K562 (cell line): ENCODE data around the gene TFRC. TPM values are rescaled to one million over a fixed set of nuclear protein-coding genes. Genes with fewer than 3 reads are reported as not detected.
A peak's percentile ranks its signal among the peaks of the same experiment; 100 is the strongest.

Experiments
- BRD4 ChIP-seq: fragments of 200-600 bp; sonication (generic); IDR thresholded peaks from 2 replicates; pipeline ENCODE4 v1.6.1; 2017; ENCODE audit warnings: inconsistent platforms
- BRF1 ChIP-seq: IDR thresholded peaks from 3 replicates; pipeline ENCODE4 v1.6.1; 2011; ENCODE audit warnings: borderline replicate concordance, mild to moderate bottlenecking; ENCODE audit not compliant: insufficient read length; ENCODE audit errors: extremely low read depth
- ILF3 ChIP-seq: fragments of 450-650 bp; IDR thresholded peaks from 2 replicates; pipeline ENCODE4 v1.6.1; 2018; ENCODE audit warnings: antibody characterized with exemption, mild to moderate bottlenecking, moderate library complexity, borderline replicate concordance
- MTA3 ChIP-seq: fragments of 450-650 bp; formaldehyde crosslinking; IDR thresholded peaks from 2 replicates; pipeline ENCODE4 v1.6.1; 2017; ENCODE audit warnings: mild to moderate bottlenecking, borderline replicate concordance
- MXI1 ChIP-seq: IDR thresholded peaks from 2 replicates; pipeline ENCODE4 v1.6.1; 2011; ENCODE audit warnings: low read depth, mild to moderate bottlenecking, improper control_type of control experiment, low read length
- MYC ChIP-seq, 2 experiments: fragments of 250-450 bp in 1 of 2; sonication (Bioruptor Pico) in 1 of 2; IDR thresholded peaks; 2 replicates each; pipeline versions ENCODE4 v1.5.1 to v1.6.1; 2012 to 2021; ENCODE audit warnings: low read depth in 2 of 2, borderline replicate concordance in 1 of 2, improper control_type of control experiment in 1 of 2, low read length in 1 of 2, mild to moderate bottlenecking in 1 of 2, moderate library complexity in 1 of 2
- NR2F6 ChIP-seq: fragments of 450-650 bp; formaldehyde crosslinking; IDR thresholded peaks from 2 replicates; pipeline ENCODE4 v1.4.0; 2020; ENCODE audit warnings: mild to moderate bottlenecking
- REST ChIP-seq, 2 experiments: fragments of 450-650 bp; formaldehyde crosslinking in 1 of 2; IDR thresholded peaks; 2 replicates each; pipeline versions ENCODE4 v1.4.0 to v1.6.1; 2014 to 2020; ENCODE audit warnings: mild to moderate bottlenecking in 2 of 2, borderline replicate concordance in 1 of 2, low read depth in 1 of 2
- ZNF165 ChIP-seq: fragments of 250-450 bp; sonication (Bioruptor Pico); IDR thresholded peaks from 2 replicates; pipeline ENCODE4 v1.4.0; 2020; ENCODE audit warnings: borderline replicate concordance
- ZNF696 ChIP-seq: fragments of 250-450 bp; sonication (Bioruptor Pico); conservative IDR thresholded peaks from 2 replicates; pipeline ENCODE4 v1.4.0; 2020; ENCODE audit warnings: mild to moderate bottlenecking, moderate library complexity
- polyA plus RNA-seq, 8 experiments: library from polyadenylated mRNA; depleted of rRNA in 4 of 8; stranded (reverse) in 5 of 8; unstranded in 3 of 8; fragments of >200 nt; fragmentation: Nextera tagmentation in 2 of 8; fragmentation: Illumina TruSeq in 1 of 8; extraction: Ambion mirVana in 2 of 8; extraction: Trizol in 1 of 8; gene quantifications; 2 replicates each; pipeline versions ENCODE4 v1.2.1 to v1.2.3, GENCODE V29; 2011 to 2014; ENCODE audit warnings: inconsistent platforms in 1 of 8, missing spikeins in 1 of 8
- total RNA-seq, 7 experiments: library from RNA; depleted of rRNA in 6 of 7; stranded (reverse); fragments of >200 nt in 6 of 7; fragmentation: Illumina TruSeq in 2 of 7; extraction: Trizol in 2 of 7; gene quantifications; 2 replicates each; pipeline versions ENCODE4 v1.2.1 to v1.2.3, GENCODE V29; 2011 to 2021; ENCODE audit warnings: low replicate concordance in 1 of 7
- TF ChIP-seq, protein P1 (sequence below): sonication (generic); formaldehyde crosslinking; IDR thresholded peaks from 2 replicates; pipeline ENCODE4 v1.9.0; 2022; ENCODE audit warnings: mild to moderate bottlenecking, missing genetic modification reagents
- TF ChIP-seq, protein P2 (sequence below): fragments of 200-400 bp; formaldehyde crosslinking; IDR thresholded peaks from 2 replicates; pipeline ENCODE4 v1.6.1; 2017; ENCODE audit warnings: mild to moderate bottlenecking, low read depth, low read length, moderate library complexity
- TF ChIP-seq, protein P3 (sequence below): sonication (generic); formaldehyde crosslinking; IDR thresholded peaks from 2 replicates; pipeline ENCODE4 v1.8.1; 2023; ENCODE audit warnings: mild to moderate bottlenecking, missing genetic modification reagents

Gene TFRC
- total and polyA plus RNA-seq, 9 of the 15 experiments (the other 6 are each of a cell fraction or from before 2014, with no cell fraction given) = 149 to 679 (median 332) TPM

DNA sequence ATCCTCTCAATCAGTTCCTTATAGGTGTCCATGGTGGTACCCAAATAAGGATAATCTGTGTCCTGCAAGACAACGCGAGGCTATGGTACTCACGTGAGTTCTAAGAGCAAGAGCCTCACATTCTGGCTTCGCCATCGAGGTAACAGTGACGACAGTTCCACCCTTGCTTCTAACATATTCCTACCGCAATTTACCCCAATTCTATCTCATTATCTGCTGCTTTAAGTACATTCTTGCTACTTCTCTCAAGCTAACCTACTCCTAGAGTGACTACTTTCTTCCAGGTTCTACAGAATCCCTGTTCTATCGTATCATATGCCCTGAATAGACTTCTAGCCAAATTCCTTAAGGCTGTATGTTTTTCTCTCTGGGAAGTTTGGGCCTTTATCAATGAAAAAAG lies 26.6 kb downstream of the TFRC start (continued):
- no peak for TF ChIP-seq REST (IDR thresholded peaks at IDR 0.05; ENCODE audit: borderline replicate concordance)
- TF ChIP-seq REST (CRISPR knock-in tag; IDR thresholded peaks at IDR 0.05; ENCODE audit: low read depth) = no peak
- TF ChIP-seq ILF3 = peak; percentile 94
- TF ChIP-seq MXI1 = no peak
- TF ChIP-seq ZNF165 (CRISPR knock-in tag) = no peak
- TF ChIP-seq ZNF696 (CRISPR knock-in tag) = 0 out of 2 replicates have a peak, but pooled peaks have one; percentile 45
- no peak for TF ChIP-seq BRF1
- TF ChIP-seq, protein P1, sequence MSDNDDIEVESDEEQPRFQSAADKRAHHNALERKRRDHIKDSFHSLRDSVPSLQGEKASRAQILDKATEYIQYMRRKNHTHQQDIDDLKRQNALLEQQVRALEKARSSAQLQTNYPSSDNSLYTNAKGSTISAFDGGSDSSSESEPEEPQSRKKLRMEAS (CRISPR knock-in tag) = no peak
- TF ChIP-seq, protein P2, sequence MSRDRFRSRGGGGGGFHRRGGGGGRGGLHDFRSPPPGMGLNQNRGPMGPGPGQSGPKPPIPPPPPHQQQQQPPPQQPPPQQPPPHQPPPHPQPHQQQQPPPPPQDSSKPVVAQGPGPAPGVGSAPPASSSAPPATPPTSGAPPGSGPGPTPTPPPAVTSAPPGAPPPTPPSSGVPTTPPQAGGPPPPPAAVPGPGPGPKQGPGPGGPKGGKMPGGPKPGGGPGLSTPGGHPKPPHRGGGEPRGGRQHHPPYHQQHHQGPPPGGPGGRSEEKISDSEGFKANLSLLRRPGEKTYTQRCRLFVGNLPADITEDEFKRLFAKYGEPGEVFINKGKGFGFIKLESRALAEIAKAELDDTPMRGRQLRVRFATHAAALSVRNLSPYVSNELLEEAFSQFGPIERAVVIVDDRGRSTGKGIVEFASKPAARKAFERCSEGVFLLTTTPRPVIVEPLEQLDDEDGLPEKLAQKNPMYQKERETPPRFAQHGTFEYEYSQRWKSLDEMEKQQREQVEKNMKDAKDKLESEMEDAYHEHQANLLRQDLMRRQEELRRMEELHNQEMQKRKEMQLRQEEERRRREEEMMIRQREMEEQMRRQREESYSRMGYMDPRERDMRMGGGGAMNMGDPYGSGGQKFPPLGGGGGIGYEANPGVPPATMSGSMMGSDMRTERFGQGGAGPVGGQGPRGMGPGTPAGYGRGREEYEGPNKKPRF = no peak
- TF ChIP-seq MYC (IDR thresholded peaks at IDR 0.05; ENCODE audit: low read depth, low read length) = 0 out of 2 replicates have a peak, but pooled peaks have one; percentile 1
- no peak for TF ChIP-seq MYC (CRISPR knock-in tag; IDR thresholded peaks at IDR 0.05; ENCODE audit: borderline replicate concordance, low read depth)
- TF ChIP-seq BRD4 = no peak
- TF ChIP-seq, protein P3, sequence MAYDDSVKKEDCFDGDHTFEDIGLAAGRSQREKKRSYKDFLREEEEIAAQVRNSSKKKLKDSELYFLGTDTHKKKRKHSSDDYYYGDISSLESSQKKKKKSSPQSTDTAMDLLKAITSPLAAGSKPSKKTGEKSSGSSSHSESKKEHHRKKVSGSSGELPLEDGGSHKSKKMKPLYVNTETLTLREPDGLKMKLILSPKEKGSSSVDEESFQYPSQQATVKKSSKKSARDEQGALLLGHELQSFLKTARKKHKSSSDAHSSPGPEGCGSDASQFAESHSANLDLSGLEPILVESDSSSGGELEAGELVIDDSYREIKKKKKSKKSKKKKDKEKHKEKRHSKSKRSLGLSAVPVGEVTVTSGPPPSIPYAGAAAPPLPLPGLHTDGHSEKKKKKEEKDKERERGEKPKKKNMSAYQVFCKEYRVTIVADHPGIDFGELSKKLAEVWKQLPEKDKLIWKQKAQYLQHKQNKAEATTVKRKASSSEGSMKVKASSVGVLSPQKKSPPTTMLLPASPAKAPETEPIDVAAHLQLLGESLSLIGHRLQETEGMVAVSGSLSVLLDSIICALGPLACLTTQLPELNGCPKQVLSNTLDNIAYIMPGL (CRISPR knock-in tag) = peak; percentile 53; the same call in 1 of the 2 replicates
- peak; percentile 16; the same call in 1 of the 2 replicates for TF ChIP-seq NR2F6
- TF ChIP-seq MTA3 = no peak
